IMR-90 (cell line): ENCODE measurements around the gene SPRY1. TPM values are rescaled to one million over a fixed set of nuclear protein-coding genes. Genes with fewer than 3 reads are reported as not detected.

Experiments used
- ATAC-seq: fragments of 200-7000 bp; cut with Tn5 transposase; 2 replicates; pipeline ENCODE4 v1.9.1; 2020; ENCODE audit warnings: low read depth, mild to moderate bottlenecking, moderate library complexity
- BruUV-seq: library from RNA; stranded (reverse); fragments of 400-500 nt; replicated peaks from 2 replicates; lab custom pipeline; 2021; lab: Mats Ljungman, UMichigan
- CTCF ChIA-PET: fragments of 300-600 bp; formaldehyde crosslinking; extraction: SDS; loops from one replicate; lab custom pipeline; 2021; ENCODE audit warnings: antibody characterized with exemption; lab: Yijun Ruan, JAX
- POLR2A ChIA-PET: fragments of 300-600 bp; sonication (Branson Sonifier 250); formaldehyde crosslinking; loops from one replicate; lab custom pipeline; 2022; ENCODE audit warnings: antibody characterized with exemption; ENCODE audit not compliant: unreplicated experiment; lab: Charles Lee
- DNase-seq: peaks from one replicate; pipeline ENCODE4 v3.0.0; 2013
- H2AFZ ChIP-seq: replicated peaks from 2 replicates; pipeline ENCODE3; 2013; ENCODE audit warnings: low read length, mild to moderate bottlenecking; ENCODE audit not compliant: poor library complexity
- H2AK5ac ChIP-seq: 2 replicates; pipeline ENCODE4 v1.6.1; 2013; ENCODE audit warnings: low read depth, low read length, inconsistent platforms
- H2AK9ac ChIP-seq: replicated peaks from 2 replicates; pipeline ENCODE3; 2013; ENCODE audit warnings: mild to moderate bottlenecking, low read depth, low read length, moderate library complexity; ENCODE audit not compliant: poor library complexity
- H2BK120ac ChIP-seq: 2 replicates; pipeline ENCODE4 v1.6.1; 2013; ENCODE audit warnings: low read depth, low read length, inconsistent platforms
- H2BK15ac ChIP-seq: 3 replicates; pipeline ENCODE4 v1.6.1; 2013; ENCODE audit warnings: low read depth, low read length, inconsistent platforms
- H2BK20ac ChIP-seq: 2 replicates; pipeline ENCODE4 v1.6.1; 2013; ENCODE audit warnings: low read depth, mild to moderate bottlenecking, inconsistent platforms, low read length, moderate library complexity
- H2BK5ac ChIP-seq: 2 replicates; pipeline ENCODE4 v1.6.1; 2013; ENCODE audit warnings: mild to moderate bottlenecking, low read depth, low read length, inconsistent platforms; ENCODE audit not compliant: poor library complexity, severe bottlenecking
- H3K14ac ChIP-seq: replicated peaks from 2 replicates; pipeline ENCODE4 v1.6.1; 2013; ENCODE audit warnings: low read depth, low read length, inconsistent platforms
- H3K18ac ChIP-seq: 2 replicates; pipeline ENCODE4 v1.6.1; 2013; ENCODE audit warnings: low read depth, low read length, control low read depth
- H3K23ac ChIP-seq: 2 replicates; pipeline ENCODE4 v1.6.1; 2013; ENCODE audit warnings: low read depth, low read length, inconsistent platforms
- H3K27ac ChIP-seq: 2 replicates; pipeline ENCODE4 v1.5.1; 2013; ENCODE audit warnings: mild to moderate bottlenecking, control low read depth, low read length; ENCODE audit not compliant: insufficient read depth
- H3K27me3 ChIP-seq: 2 replicates; pipeline ENCODE4 v1.6.1; 2013; ENCODE audit warnings: low read length; ENCODE audit not compliant: control insufficient read depth, insufficient read depth
- H3K36me3 ChIP-seq: 2 replicates; pipeline ENCODE4 v1.6.1; 2013; ENCODE audit warnings: low read length, mixed read lengths; ENCODE audit not compliant: control insufficient read depth, insufficient read depth
- H3K4ac ChIP-seq: 2 replicates; pipeline ENCODE4 v1.6.1; 2013; ENCODE audit warnings: low read depth, low read length, inconsistent platforms
- H3K4me1 ChIP-seq: 2 replicates; pipeline ENCODE4 v1.6.1; 2013; ENCODE audit warnings: low read length, mixed read lengths; ENCODE audit not compliant: control insufficient read depth, insufficient read depth
- H3K4me2 ChIP-seq: 2 replicates; pipeline ENCODE4 v1.6.1; 2013; ENCODE audit warnings: low read depth, mild to moderate bottlenecking, control low read depth, low read length, moderate library complexity
- H3K4me3 ChIP-seq: 2 replicates; pipeline ENCODE4 v1.5.1; 2013; ENCODE audit warnings: low read depth, mild to moderate bottlenecking, control low read depth, low read length, moderate library complexity; ENCODE audit not compliant: insufficient read depth
- H3K56ac ChIP-seq: 2 replicates; pipeline ENCODE4 v1.6.1; 2013; ENCODE audit warnings: low read length, inconsistent platforms; ENCODE audit not compliant: insufficient read depth; ENCODE audit errors: extremely low read depth
- H3K79me1 ChIP-seq, 2 experiments: 2 replicates each; pipeline ENCODE4 v1.6.1; 2013; ENCODE audit warnings: low read length in 2 of 2, inconsistent platforms in 1 of 2, low read depth in 1 of 2
- H3K9ac ChIP-seq: 2 replicates; pipeline ENCODE4 v1.6.1; 2013; ENCODE audit warnings: low read depth, low read length, control low read depth
- H3K9me1 ChIP-seq: 2 replicates; pipeline ENCODE4 v1.6.1; 2013; ENCODE audit warnings: low read length, inconsistent platforms; ENCODE audit not compliant: insufficient read depth
- H3K9me3 ChIP-seq: 2 replicates; pipeline ENCODE4 v1.6.1; 2013; ENCODE audit warnings: low read length; ENCODE audit not compliant: control insufficient read depth, insufficient read depth
- H4K20me1 ChIP-seq: 2 replicates; pipeline ENCODE4 v1.6.1; 2013; ENCODE audit warnings: low read length, inconsistent platforms; ENCODE audit not compliant: insufficient read depth
- H4K5ac ChIP-seq: 2 replicates; pipeline ENCODE4 v1.6.1; 2013; ENCODE audit warnings: mild to moderate bottlenecking, low read depth, low read length, control low read depth
- H4K8ac ChIP-seq, 2 experiments: 2 replicates each; pipeline ENCODE4 v1.6.1; 2013; ENCODE audit warnings: low read depth in 2 of 2, low read length in 2 of 2, control low read depth in 1 of 2, inconsistent platforms in 1 of 2
- H4K91ac ChIP-seq: 2 replicates; pipeline ENCODE4 v1.6.1; 2013; ENCODE audit warnings: low read depth, low read length, inconsistent platforms; ENCODE audit not compliant: insufficient read depth
- BHLHE40 ChIP-seq: fragments of 150-350 bp; IDR thresholded peaks from 2 replicates; pipeline ENCODE4 v1.6.1; 2016; ENCODE audit warnings: mild to moderate bottlenecking, low read depth, low read length
- CEBPB ChIP-seq: IDR thresholded peaks from 2 replicates; pipeline ENCODE4 v1.6.1; 2012; ENCODE audit warnings: low read depth, low read length, improper control_type of control experiment
- CHD1 ChIP-seq: IDR thresholded peaks from 2 replicates; pipeline ENCODE4 v1.6.1; 2012; ENCODE audit warnings: low read depth, low read length, improper control_type of control experiment
- CTCF ChIP-seq: conservative IDR thresholded peaks from 2 replicates; pipeline ENCODE4 v1.5.1; 2012; ENCODE audit warnings: mild to moderate bottlenecking, low read depth, low read length, improper control_type of control experiment
- ELK1 ChIP-seq: fragments of 150-350 bp; IDR thresholded peaks from 2 replicates; pipeline ENCODE4 v1.6.1; 2016; ENCODE audit warnings: low read depth, mild to moderate bottlenecking, low read length, moderate library complexity, borderline replicate concordance
- FOS ChIP-seq: fragments of 150-350 bp; IDR thresholded peaks from 2 replicates; pipeline ENCODE4 v1.6.1; 2016; ENCODE audit warnings: low read depth, low read length
- MAFK ChIP-seq: IDR thresholded peaks from 2 replicates; pipeline ENCODE4 v1.6.1; 2012; ENCODE audit warnings: low read depth, low read length, improper control_type of control experiment
- MAZ ChIP-seq: IDR thresholded peaks from 2 replicates; pipeline ENCODE4 v1.6.1; 2012; ENCODE audit warnings: low read depth, mild to moderate bottlenecking, low read length, improper control_type of control experiment, moderate library complexity, borderline replicate concordance
- MXI1 ChIP-seq: IDR thresholded peaks from 2 replicates; pipeline ENCODE4 v1.6.1; 2012; ENCODE audit warnings: low read depth, mild to moderate bottlenecking, low read length, moderate library complexity, borderline replicate concordance
- NFE2L2 ChIP-seq: fragments of 150-350 bp; IDR thresholded peaks from 2 replicates; pipeline ENCODE4 v1.6.1; 2016; ENCODE audit warnings: low read depth, mild to moderate bottlenecking, low read length
- POLR2A ChIP-seq: IDR thresholded peaks from 2 replicates; pipeline ENCODE4 v1.6.1; 2012; ENCODE audit warnings: mild to moderate bottlenecking, low read depth, low read length
- RAD21 ChIP-seq: IDR thresholded peaks from 2 replicates; pipeline ENCODE4 v1.6.1; 2012; ENCODE audit warnings: low read length, improper control_type of control experiment
- RCOR1 ChIP-seq: IDR thresholded peaks from 2 replicates; pipeline ENCODE4 v1.6.1; 2012; ENCODE audit warnings: mild to moderate bottlenecking, low read length, improper control_type of control experiment; ENCODE audit not compliant: insufficient replicate concordance
- RFX5 ChIP-seq: IDR thresholded peaks from 2 replicates; pipeline ENCODE4 v1.8.0; 2012; ENCODE audit warnings: low read depth, mild to moderate bottlenecking, low read length, moderate library complexity
- SMC3 ChIP-seq: fragments of 150-350 bp; IDR thresholded peaks from 2 replicates; pipeline ENCODE4 v1.6.1; 2016; ENCODE audit warnings: low read depth, mild to moderate bottlenecking, antibody characterized with exemption, low read length, moderate library complexity
- USF2 ChIP-seq: fragments of 150-350 bp; IDR thresholded peaks from 2 replicates; pipeline ENCODE4 v1.6.1; 2017; ENCODE audit warnings: mild to moderate bottlenecking, antibody characterized with exemption, low read length, low read depth
- WGBS, 2 experiments: methylation state at CpG; one replicate each; pipeline versions ENCODE4 v1.1.5 to v1.1.7; 2013; ENCODE audit warnings: missing lambda C conversion rate in 2 of 2; ENCODE audit not compliant: insufficient read length in 1 of 2; ENCODE audit errors: extremely low coverage in 2 of 2; 5-methylcytosine and 5-hydroxymethylcytosine counted together
- dilution Hi-C: fragments of 300-500 bp; cut with HindIII; formaldehyde crosslinking; loops from one replicate; pipeline ENCODE4 v1.14.3; 2018; ENCODE audit warnings: low sequenced_read_pairs; ENCODE audit not compliant: unreplicated experiment
- in situ Hi-C: fragments of 300-500 bp; cut with MboI; formaldehyde crosslinking; loops from 3 replicates; pipeline ENCODE4 v1.14.3; 2019; ENCODE audit warnings: low sequenced_read_pairs, inconsistent platforms, mixed read lengths
- intact Hi-C: fragments of 100-400 bp; cut with micrococcal nuclease; formaldehyde crosslinking; loops from 2 replicates; pipeline ENCODE4 v1.10.0; 2022
- polyA plus RNA-seq, 3 experiments: library from polyadenylated mRNA; depleted of rRNA; stranded (reverse); fragments of >200 nt; gene quantifications; 2 replicates each; pipeline ENCODE4 v1.2.3, GENCODE V29; 2012; ENCODE audit warnings: low replicate concordance in 1 of 3
- total RNA-seq: library from RNA; depleted of rRNA; stranded (reverse); fragments of >200 nt; gene quantifications from 2 replicates; pipeline ENCODE4 v1.2.3, GENCODE V29; 2012

Gene SPRY1
- total and polyA plus RNA-seq, 2 of the 4 experiments (the other 2 are of a cell fraction): 1.4 to 2.2 TPM

DNA sequence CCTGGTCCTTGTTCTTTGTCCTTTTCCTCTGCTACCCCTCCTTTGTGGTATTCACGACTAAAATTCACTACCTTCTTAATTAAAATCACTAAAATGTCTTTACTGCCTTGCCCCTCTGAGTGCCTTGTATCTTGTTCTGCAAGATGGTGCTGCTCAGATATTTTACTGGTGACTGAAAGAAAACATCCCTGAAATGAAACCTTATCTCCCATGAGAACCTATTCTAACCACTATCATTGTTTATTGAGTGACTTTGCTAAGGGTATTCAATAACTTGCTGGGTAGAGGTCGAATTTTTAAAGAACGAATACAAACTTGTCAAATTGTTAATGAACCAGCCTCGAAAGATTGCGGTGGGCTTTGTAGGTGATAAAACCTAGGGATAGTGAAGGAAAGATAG lies 52.8 kb downstream of the SPRY1 start:
- Histone ChIP-seq H3K9me1 (peaks cover 10% of the 10 kb centered on the region), H4K5ac (no peak overlapping the region), H3K56ac (no peak overlapping the region), H4K8ac (no peak overlapping the region), H3K36me3 (no peaks in the 10 kb centered on the region), H3K4ac (no peak overlapping the region), H4K91ac (no peak overlapping the region; the same call in 1 of the 2 replicates), H3K79me1 (no peaks in the 10 kb centered on the region), H2BK20ac (peak overlapping the region; percentile 38; the same call in 1 of the 2 replicates), H2AK9ac (no peak overlapping the region), H2BK120ac (no peak overlapping the region), H4K20me1 (no peaks in the 10 kb centered on the region), H3K4me3 (no peak overlapping the region), H3K4me2 (no peak overlapping the region; the same call in 1 of the 2 replicates), H2AK5ac (no peak overlapping the region), H2BK15ac (peak overlapping the region; percentile 49; the same call in 2 of the 3 replicates), H2AFZ (no peak overlapping the region), H3K4me1 (peaks cover 5% of the 10 kb centered on the region), H3K9me3 (no peaks in the 10 kb centered on the region), H2BK5ac (no peak overlapping the region), H3K27me3 (no peaks in the 10 kb centered on the region), H3K18ac (peak overlapping the region; percentile 1; the same call in 1 of the 2 replicates), H3K27ac (no peak overlapping the region), H3K23ac (no peak overlapping the region), H3K9ac (no peak overlapping the region), H3K14ac (no peak overlapping the region)
- no peak for TF ChIP-seq CEBPB
- TF ChIP-seq MAZ: no peak
- TF ChIP-seq RAD21: no peak
- TF ChIP-seq CHD1: no peak
- no peak for TF ChIP-seq CTCF
- no peak for TF ChIP-seq MXI1
- TF ChIP-seq POLR2A: no peak
- no peak for TF ChIP-seq FOS
- TF ChIP-seq RFX5: no peak
- no peak for TF ChIP-seq ELK1
- TF ChIP-seq SMC3: no peak
- no peak for TF ChIP-seq BHLHE40
- TF ChIP-seq RCOR1: no peak
- no peak for TF ChIP-seq NFE2L2
- no peak for TF ChIP-seq MAFK
- TF ChIP-seq USF2: no peak
- DNase-seq (peak; percentile 34), ATAC-seq (no peak)
- WGBS, 2 experiments: 80% methylated on average over 1 of the region's 5 CpGs; no CpG with 5 or more reads in 1 of the 2 experiments
- in situ Hi-C loops: no loop called here
- dilution Hi-C loops: no loop called here
- POLR2A ChIA-PET: interaction anchor here (0.6 kb wide), 1 partner anchor 43 kb away, joined by 3 read pairs; no protein-coding TSS in a partner anchor
- intact Hi-C loops: no loop called here
- CTCF ChIA-PET: interaction anchor here (0.6 kb wide), 1 partner anchor 147 kb away, joined by 4 read pairs; no protein-coding TSS in a partner anchor
- no TSS peak for BruUV-seq
